Liver (tissue), 3 donors: Measurements from ENCODE around the gene RELN.

Experiments
- CTCF ChIP-seq: fragments of 150-350 bp; IDR thresholded peaks from 2 replicates; pipeline ENCODE4 v1.5.1; 2017; ENCODE audit warnings: improper control_type of control experiment, low read depth, low read length; ENCODE audit not compliant: missing input control
- EGR1 ChIP-seq, 2 donors: IDR thresholded peaks; 2 replicates each; pipeline ENCODE4 v1.6.1; 2016 to 2018; ENCODE audit warnings: antibody characterized with exemption in 2 of 2, low read depth in 2 of 2
- GABPA ChIP-seq, 2 donors: IDR thresholded peaks in 1 of 2; conservative IDR thresholded peaks in 1 of 2; 2 replicates each; pipeline ENCODE4 v1.6.1; 2016; ENCODE audit warnings: antibody characterized with exemption in 2 of 2, mild to moderate bottlenecking in 1 of 2, moderate library complexity in 1 of 2
- JUND ChIP-seq, 2 donors: IDR thresholded peaks; 2 replicates each; pipeline ENCODE4 v1.6.1; 2016; ENCODE audit warnings: antibody characterized with exemption in 2 of 2
- NR2F2 ChIP-seq: IDR thresholded peaks from 2 replicates; pipeline ENCODE4 v1.6.1; 2016; ENCODE audit warnings: antibody characterized with exemption
- RAD21 ChIP-seq, 2 donors: IDR thresholded peaks; 2 replicates each; pipeline ENCODE4 v1.6.1; 2016; ENCODE audit warnings: antibody characterized with exemption in 2 of 2, mild to moderate bottlenecking in 2 of 2
- RXRA ChIP-seq, 2 donors: IDR thresholded peaks; 2 replicates each; pipeline ENCODE4 v1.6.1; 2017 to 2018; ENCODE audit warnings: antibody characterized with exemption in 2 of 2, mild to moderate bottlenecking in 1 of 2
- SP1 ChIP-seq: IDR thresholded peaks from 2 replicates; pipeline ENCODE4 v1.6.1; 2018; ENCODE audit warnings: antibody characterized with exemption, mild to moderate bottlenecking
- TF ChIP-seq, protein P1 (sequence below): IDR thresholded peaks from 2 replicates; pipeline ENCODE4 v1.6.1; 2016; ENCODE audit warnings: antibody characterized with exemption
- TF ChIP-seq, protein P2 (sequence below): IDR thresholded peaks from 2 replicates; pipeline ENCODE4 v1.6.1; 2016; ENCODE audit warnings: antibody characterized with exemption
- donor health status: healthy.
- donor health status: healthy.

DNA sequence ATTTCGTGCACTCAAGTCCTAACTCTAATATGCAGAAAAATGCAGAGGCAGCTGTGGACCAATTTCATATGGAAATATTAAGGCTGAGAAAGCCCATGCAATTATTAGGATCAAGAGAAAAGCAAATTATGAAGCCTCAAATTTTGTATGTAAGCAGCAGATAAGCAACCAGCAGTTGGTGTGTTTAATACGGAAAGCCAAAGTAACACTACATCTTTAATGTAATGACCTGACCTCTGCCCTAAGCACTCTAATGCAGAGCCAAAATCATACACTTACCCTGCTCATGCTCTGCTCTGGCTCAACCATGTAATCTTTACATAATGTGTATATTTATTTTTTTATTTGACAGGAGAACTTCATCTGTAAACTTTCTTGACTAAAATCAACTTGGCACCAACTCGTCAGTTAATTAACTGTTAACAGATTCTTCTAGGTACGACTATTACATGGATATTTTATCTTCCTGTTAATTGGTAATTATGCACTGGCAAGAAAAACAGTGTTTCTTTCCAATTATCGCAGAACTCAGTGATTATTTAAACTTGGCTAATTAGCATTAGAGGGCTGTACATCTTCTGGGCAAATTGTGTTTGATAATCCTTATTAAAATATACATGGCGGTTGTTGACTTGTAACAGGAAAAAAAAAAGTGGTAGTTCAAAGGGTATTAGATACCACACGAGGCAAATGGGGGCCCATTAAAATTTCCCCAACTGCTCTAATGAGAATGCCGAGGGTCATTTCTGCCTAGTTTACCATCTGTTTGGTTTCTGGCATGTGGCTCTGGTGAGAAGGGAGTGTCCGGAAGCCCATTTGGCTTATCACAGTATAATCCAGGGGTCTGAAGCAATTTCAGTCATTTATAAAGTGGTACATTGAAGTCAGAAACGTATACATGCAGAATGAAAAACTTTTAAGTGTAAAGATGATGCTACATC is 94.5 kb downstream of the RELN start:
- TF ChIP-seq CTCF (no peak), SP1 (no peak), GABPA (IDR thresholded peaks at IDR 0.05 in 1 of 2, conservative IDR thresholded peaks at IDR 0.05 in 1 of 2) (no peak), JUND (IDR thresholded peaks at IDR 0.05) (no peak), RAD21 (IDR thresholded peaks at IDR 0.05) (no peak), EGR1 (IDR thresholded peaks at IDR 0.05; ENCODE audit: low read depth in 2 of 2) (no peak), RXRA (IDR thresholded peaks at IDR 0.05) (no peak), NR2F2 (no peak)
- TF ChIP-seq, protein P1, sequence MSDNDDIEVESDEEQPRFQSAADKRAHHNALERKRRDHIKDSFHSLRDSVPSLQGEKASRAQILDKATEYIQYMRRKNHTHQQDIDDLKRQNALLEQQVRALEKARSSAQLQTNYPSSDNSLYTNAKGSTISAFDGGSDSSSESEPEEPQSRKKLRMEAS: no peak
- TF ChIP-seq, protein P2, sequence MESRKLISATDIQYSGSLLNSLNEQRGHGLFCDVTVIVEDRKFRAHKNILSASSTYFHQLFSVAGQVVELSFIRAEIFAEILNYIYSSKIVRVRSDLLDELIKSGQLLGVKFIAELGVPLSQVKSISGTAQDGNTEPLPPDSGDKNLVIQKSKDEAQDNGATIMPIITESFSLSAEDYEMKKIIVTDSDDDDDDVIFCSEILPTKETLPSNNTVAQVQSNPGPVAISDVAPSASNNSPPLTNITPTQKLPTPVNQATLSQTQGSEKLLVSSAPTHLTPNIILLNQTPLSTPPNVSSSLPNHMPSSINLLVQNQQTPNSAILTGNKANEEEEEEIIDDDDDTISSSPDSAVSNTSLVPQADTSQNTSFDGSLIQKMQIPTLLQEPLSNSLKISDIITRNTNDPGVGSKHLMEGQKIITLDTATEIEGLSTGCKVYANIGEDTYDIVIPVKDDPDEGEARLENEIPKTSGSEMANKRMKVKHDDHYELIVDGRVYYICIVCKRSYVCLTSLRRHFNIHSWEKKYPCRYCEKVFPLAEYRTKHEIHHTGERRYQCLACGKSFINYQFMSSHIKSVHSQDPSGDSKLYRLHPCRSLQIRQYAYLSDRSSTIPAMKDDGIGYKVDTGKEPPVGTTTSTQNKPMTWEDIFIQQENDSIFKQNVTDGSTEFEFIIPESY: no peak
